UCSD-AML1 (cell line): ENCODE measurements around the gene AGFG2.
"Not testable (repeated sequence)": the region's sequence is repeated elsewhere in the genome, so short reads cannot be mapped to it uniquely, and the experiment has no call there.

ENCODE experiments used
- DNase-seq: peaks from one replicate; lab custom pipeline; 2025; ENCODE audit not compliant: unreplicated experiment; lab: John Stamatoyannopoulos, UW

The AGFG2 gene, protein sequence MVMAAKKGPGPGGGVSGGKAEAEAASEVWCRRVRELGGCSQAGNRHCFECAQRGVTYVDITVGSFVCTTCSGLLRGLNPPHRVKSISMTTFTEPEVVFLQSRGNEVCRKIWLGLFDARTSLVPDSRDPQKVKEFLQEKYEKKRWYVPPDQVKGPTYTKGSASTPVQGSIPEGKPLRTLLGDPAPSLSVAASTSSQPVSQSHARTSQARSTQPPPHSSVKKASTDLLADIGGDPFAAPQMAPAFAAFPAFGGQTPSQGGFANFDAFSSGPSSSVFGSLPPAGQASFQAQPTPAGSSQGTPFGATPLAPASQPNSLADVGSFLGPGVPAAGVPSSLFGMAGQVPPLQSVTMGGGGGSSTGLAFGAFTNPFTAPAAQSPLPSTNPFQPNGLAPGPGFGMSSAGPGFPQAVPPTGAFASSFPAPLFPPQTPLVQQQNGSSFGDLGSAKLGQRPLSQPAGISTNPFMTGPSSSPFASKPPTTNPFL

GRCh38 chr7:100538654-100539435 lies at the start of gene AGFG2:
AGFG2 (plus strand) TSS chr7:100539203; CDS start chr7:100539347, 144 bp downstream.
- peak; percentile 96 for DNase-seq

- DNase-seq: peak; percentile 9
Measured at GRCh38 chr7:100489824-100490223, 49.2 kb upstream of the AGFG2 start.

DNA sequence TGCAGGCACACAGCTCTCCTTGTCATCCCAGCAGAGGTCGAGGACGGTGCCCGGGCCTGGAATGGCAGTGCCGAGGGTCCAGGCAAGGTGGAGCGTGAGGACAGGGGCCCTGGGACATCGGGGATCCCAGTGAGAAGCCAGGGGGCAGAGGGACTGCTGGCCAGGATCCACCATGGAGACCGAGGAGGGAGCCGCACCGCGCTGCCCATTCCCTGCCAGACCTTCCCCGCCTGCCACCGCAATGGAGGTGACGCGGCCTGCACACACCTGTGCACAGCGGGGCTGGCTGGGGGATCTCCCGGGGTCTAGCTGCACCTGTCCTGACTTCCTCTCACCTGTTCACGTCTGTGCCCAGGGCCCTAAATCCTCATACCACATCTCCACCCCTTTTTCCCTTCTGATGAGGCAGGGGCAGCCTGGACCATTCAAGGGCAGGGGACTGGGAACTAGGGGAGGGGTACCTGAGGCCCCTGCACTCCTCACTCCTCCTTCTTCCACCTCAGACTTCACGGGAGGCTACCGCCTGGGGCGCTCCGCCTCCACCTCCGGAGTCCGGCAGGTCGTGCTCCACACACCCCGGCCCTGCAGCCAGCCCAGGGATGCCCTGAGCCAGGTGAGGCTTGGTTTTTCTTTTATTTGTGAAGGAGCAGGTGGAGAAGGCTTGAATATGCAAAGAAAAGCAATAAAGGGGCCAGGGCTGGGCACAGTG lies 48.4 kb upstream of the AGFG2 start:
- no peak for DNase-seq

- DNase-seq: no peak
Measured at GRCh38 chr7:100491192-100491578, 47.8 kb upstream of the AGFG2 start.

DNA sequence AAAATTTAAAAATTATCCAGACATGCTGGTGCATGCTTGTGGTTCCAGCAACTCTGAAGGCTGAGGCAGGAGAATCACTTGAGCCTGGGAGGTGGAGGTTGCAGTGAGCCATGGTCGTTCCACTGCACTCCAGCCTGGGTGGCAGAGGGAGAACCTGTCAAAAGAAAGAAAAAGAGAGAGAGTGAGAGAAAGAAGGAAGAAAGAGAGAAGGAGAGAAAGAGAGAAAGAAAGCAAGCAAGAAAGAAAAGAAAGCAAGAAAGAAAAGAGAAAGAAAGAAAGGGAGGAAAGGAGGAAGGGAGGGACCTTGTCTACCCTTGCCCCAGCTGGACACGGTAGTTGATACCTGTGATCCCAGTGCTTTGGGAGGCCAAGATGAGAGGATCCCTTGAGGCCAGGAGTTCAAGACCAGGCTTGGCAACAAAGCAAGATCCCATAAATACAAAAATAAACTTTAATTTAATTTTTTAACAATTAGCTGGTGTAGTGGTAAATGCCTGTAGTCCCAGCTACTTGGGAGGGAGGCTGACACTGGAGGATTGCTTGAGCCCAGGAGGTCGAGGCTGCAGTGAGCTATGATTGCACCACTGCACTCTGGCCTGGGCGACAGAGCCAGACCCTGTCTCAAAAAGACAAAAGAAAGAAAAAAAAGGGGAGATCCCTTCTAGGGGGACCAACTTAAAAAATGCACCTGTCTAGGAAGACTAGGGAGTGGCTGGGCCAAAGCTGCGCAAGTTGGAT lies 46.1 kb upstream of the AGFG2 start:
- no peak for DNase-seq

DNA sequence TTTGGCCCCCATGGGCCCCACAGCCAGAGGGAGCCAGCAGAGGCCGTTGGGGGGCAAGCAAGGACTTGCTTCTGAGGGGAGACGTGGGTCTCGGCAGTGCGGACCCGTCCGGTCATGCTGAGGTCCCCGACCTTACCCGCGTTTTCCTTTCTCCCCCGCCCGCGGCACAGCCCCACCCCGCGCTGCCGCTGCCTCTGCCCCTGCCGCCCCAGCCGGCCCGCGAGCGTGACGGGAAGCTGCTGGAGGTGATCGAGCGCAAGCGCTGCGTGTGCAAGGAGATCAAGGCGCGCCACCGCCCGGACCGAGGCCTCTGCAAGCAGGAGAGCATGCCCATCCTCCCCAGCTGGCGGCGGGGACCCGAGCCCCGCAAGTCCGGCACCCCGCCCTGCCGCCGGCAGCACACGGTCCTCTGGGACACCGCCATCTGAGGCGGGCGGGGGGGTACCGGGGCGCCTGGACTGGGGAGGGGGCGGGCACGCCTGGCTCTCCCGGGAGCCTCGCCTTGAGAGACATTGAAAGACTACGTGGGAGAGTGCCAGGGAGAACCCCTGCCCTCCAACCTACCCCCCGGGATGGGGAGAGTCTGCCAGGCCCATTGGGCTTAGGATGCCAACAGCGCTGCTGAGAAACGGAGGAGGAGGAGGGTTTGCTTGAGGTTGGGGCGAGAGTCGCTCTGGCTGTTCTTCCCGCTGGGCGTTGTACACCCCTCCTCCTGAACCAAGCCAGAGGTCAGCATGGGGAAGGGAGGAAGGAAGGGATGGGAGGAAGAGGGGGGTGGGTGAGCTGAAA lies 45.3 kb upstream of the AGFG2 start:
- DNase-seq: peak; percentile 37

DNA sequence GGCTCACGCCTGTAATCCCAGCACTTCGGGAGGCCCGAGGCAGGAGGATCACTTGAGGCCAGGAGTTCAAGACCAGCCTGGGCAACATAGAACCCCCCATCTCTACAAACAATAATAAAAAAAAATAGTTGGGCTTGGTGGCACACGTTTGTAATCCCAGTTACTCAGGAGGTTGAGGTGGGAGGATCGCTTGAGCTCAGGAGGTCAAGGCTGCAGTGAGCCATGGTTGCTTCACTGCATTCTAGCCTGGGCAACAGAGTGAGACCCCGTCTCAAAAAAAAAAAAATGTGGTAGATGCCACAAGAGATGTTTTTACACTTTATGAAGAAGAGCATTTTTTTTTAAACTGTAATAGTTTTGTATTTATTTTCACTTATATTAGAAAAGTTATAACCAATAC lies 42.5 kb upstream of the AGFG2 start:
- DNase-seq: no peak

DNA sequence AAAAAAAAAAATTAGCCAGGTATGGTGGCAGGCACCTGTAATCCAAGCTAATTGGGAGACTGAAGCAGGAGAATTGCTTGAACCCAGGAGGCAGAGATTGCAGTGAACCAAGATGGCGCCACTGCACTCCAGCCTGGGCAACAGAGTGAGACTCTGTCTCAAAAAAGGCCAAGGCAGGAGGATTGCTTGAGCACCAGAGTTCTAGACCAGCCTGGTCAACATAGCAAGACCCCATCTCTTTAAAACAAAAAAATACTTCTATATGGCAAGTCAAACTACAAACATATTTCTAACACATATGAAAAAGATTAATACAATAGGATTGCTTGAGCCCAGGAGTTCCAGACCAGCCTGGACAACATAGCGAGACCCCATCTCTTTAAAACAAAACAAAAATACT lies 38.3 kb upstream of the AGFG2 start:
- DNase-seq: not testable (repeated sequence)

- not testable (repeated sequence) for DNase-seq
Measured at GRCh38 chr7:100504031-100504430, 35.0 kb upstream of the AGFG2 start.

GRCh38 chr7:100504887-100505611 lies 34.0 kb upstream of the AGFG2 start:
- no peak for DNase-seq

DNA sequence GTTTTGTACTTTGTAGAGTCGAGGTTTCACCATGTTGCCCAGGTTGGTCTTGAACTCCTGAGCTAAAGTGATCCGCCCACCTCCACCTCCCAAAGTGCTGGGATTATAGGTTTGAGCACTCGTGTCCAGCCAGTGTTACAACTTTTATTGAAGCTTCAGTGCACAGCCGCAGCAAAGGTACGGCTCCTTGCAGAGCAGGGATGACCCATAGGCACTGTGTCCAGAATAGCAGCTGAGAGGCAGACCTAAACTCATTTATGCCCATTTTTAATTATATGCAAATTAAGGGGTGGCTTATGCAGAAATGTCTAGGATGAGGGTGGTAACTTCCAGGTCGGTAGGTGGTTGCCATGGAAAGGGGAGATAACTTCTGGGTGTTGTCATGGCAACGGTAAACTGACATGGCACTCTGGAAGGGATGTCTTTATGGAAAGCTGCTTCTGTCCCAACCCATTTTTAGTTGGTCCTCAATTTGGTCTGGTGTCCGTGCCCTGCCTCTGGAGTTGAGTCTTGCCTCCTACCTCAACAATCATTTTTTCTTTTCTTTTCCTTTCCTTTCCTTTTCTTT lies 32.6 kb upstream of the AGFG2 start:
- no peak for DNase-seq

GRCh38 chr7:100509231-100509630 lies 29.8 kb upstream of the AGFG2 start:
- DNase-seq: no peak

GRCh38 chr7:100510437-100511239 lies 28.4 kb upstream of the AGFG2 start:
- no peak for DNase-seq

DNA sequence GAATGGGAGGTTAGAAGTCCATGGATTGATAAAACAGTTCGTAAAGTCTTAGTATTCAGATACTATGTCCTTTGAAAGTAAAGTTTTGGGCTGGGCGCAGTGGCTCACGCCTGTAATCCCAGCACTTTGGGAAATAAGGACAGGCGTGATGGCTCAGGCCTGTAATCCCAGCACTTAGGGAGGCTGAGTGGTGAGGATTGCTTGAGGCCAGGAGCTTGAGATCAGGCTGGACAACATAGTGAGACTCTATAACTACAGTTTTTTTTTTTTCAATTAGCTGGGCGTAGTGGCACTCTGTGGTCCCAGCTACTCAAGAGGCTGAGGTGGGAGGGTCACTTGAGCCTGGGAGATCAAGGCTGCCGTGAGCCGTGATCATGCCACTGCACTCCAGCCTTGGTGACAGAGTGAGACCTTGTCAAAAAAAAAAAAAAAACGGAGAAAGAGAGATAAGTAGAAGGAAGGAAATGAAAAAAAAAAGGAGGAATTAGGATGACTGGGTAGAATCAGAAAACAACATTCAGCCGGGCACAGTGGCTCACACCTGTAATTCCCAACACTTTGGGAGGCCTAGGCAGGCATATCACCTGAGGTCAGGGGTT lies 25.7 kb upstream of the AGFG2 start:
- DNase-seq: no peak

DNA sequence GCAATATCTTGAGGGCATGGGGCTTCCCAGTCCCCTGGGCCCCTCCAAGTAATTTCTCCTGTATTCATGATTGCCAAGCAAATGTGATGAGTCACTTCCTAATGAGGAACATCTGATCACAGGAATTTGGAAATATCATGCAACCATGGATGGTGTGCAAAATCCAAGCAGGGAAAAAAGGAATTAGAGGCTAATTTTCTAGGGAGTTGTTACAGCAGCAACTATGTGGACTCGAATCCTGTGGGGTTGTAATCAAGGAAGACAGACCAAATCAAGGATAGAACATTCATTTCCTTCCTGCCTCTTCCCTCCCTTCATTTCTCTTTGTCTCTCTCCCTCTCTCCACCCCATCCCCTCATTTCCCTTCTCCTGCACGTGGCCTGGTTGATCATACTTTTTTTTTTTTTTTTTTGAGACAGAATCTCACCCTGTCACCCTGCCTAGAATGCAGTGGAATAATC lies 23.9 kb upstream of the AGFG2 start:
- no peak for DNase-seq

- no peak for DNase-seq
Measured at GRCh38 chr7:100516135-100516812, 22.7 kb upstream of the AGFG2 start.

- DNase-seq: no peak
Measured at GRCh38 chr7:100517305-100517704, 21.7 kb upstream of the AGFG2 start.
